Trophoblast cell (in vitro differentiated cells and primary cell): Measurements from ENCODE around the gene TFCP2L1.

Experiments used
- DNase-seq, 2 donors: peaks; one replicate each; pipeline ENCODE4 v3.0.0-alpha.2; 2016
- H2AFZ ChIP-seq: 2 replicates; pipeline ENCODE4 v1.6.1; 2013; ENCODE audit warnings: low read length, moderate library complexity, mild to moderate bottlenecking; ENCODE audit not compliant: insufficient read depth, poor library complexity
- H2AK5ac ChIP-seq: 2 replicates; pipeline ENCODE4 v1.6.1; 2013; ENCODE audit warnings: mild to moderate bottlenecking, low read length
- H2BK120ac ChIP-seq: 2 replicates; pipeline ENCODE4 v1.6.1; 2013; ENCODE audit warnings: low read length, mild to moderate bottlenecking, moderate library complexity; ENCODE audit not compliant: insufficient read depth, poor library complexity
- H2BK12ac ChIP-seq: 2 replicates; pipeline ENCODE4 v1.6.1; 2013; ENCODE audit warnings: mild to moderate bottlenecking, low read length, moderate library complexity
- H2BK5ac ChIP-seq: 2 replicates; pipeline ENCODE4 v1.6.1; 2013; ENCODE audit warnings: low read length, low read depth, moderate library complexity, mild to moderate bottlenecking; ENCODE audit not compliant: poor library complexity
- H3K14ac ChIP-seq: 2 replicates; pipeline ENCODE4 v1.6.1; 2013; ENCODE audit warnings: mild to moderate bottlenecking, low read length
- H3K18ac ChIP-seq: 2 replicates; pipeline ENCODE4 v1.6.1; 2013; ENCODE audit warnings: mild to moderate bottlenecking, low read length
- H3K23ac ChIP-seq: 2 replicates; pipeline ENCODE4 v1.6.1; 2013; ENCODE audit warnings: low read length
- H3K27ac ChIP-seq: 2 replicates; pipeline ENCODE4 v1.5.1; 2013; ENCODE audit warnings: low read depth, mild to moderate bottlenecking, inconsistent platforms, low read length, moderate library complexity
- H3K27me3 ChIP-seq: 2 replicates; pipeline ENCODE4 v1.6.1; 2013; ENCODE audit warnings: inconsistent platforms, mild to moderate bottlenecking, low read length, moderate library complexity; ENCODE audit not compliant: insufficient read depth
- H3K36me3 ChIP-seq, 2 experiments: 1 replicate in 1 of 2; 2 replicates in 1 of 2; pipeline ENCODE4 v1.6.1; 2013; ENCODE audit warnings: low read length in 2 of 2, mild to moderate bottlenecking in 2 of 2, moderate library complexity in 1 of 2; ENCODE audit not compliant: insufficient read depth in 2 of 2, control insufficient read depth in 1 of 2
- H3K4ac ChIP-seq: 2 replicates; pipeline ENCODE4 v1.6.1; 2013; ENCODE audit warnings: low read depth, mild to moderate bottlenecking, low read length, moderate library complexity
- H3K4me1 ChIP-seq, 2 experiments: 1 replicate in 1 of 2; 2 replicates in 1 of 2; pipeline ENCODE4 v1.6.1; 2013; ENCODE audit warnings: low read length in 2 of 2, mild to moderate bottlenecking in 2 of 2, moderate library complexity in 1 of 2; ENCODE audit not compliant: insufficient read depth in 2 of 2, control insufficient read depth in 1 of 2
- H3K4me2 ChIP-seq: 2 replicates; pipeline ENCODE4 v1.6.1; 2013; ENCODE audit warnings: inconsistent platforms, mild to moderate bottlenecking, low read length, moderate library complexity
- H3K4me3 ChIP-seq: 2 replicates; pipeline ENCODE4 v1.5.1; 2013; ENCODE audit warnings: mild to moderate bottlenecking, low read depth, low read length, inconsistent platforms
- H3K79me1 ChIP-seq: one replicate; pipeline ENCODE4 v1.6.1; 2013; ENCODE audit warnings: low read length
- H3K79me2 ChIP-seq: 2 replicates; pipeline ENCODE4 v1.6.1; 2013; ENCODE audit warnings: low read length, mild to moderate bottlenecking; ENCODE audit not compliant: control insufficient read depth, insufficient read depth, poor library complexity
- H3K9ac ChIP-seq: 2 replicates; pipeline ENCODE4 v1.6.1; 2013; ENCODE audit warnings: mild to moderate bottlenecking, low read length
- H3K9me3 ChIP-seq: 2 replicates; pipeline ENCODE4 v1.6.1; 2013; ENCODE audit warnings: low read depth, mild to moderate bottlenecking, control low read depth, inconsistent platforms, low read length; ENCODE audit not compliant: insufficient read depth
- H4K12ac ChIP-seq: 2 replicates; pipeline ENCODE4 v1.6.1; 2013; ENCODE audit warnings: low read depth, mild to moderate bottlenecking, low read length, moderate library complexity
- H4K8ac ChIP-seq: 2 replicates; pipeline ENCODE4 v1.6.1; 2013; ENCODE audit warnings: low read depth, mild to moderate bottlenecking, low read length, moderate library complexity
- H4K91ac ChIP-seq: one replicate; pipeline ENCODE4 v1.6.1; 2013; ENCODE audit warnings: low read depth, mild to moderate bottlenecking, low read length, moderate library complexity
- WGBS: extraction: QIAGEN DNeasy Blood & Tissue Kit; methylation state at CpG from one replicate; pipeline ENCODE4 v1.1.7; 2013; ENCODE audit warnings: missing lambda C conversion rate; ENCODE audit not compliant: insufficient read length, insufficient coverage; ENCODE audit errors: extremely low coverage; 5-methylcytosine and 5-hydroxymethylcytosine counted together

The TFCP2L1 gene

GRCh38 chr2:121236650-121237180 lies 48.3 kb downstream of the TFCP2L1 start:
- no peak overlapping the region for H4K91ac ChIP-seq
- H3K4me2 ChIP-seq, result no peak overlapping the region
- no peak overlapping the region for H3K18ac ChIP-seq
- H3K27ac ChIP-seq, result no peak overlapping the region
- H3K79me2 ChIP-seq, result no peaks in the 10 kb centered on the region
- no peaks in the 10 kb centered on the region for H3K36me3 ChIP-seq
- H4K8ac ChIP-seq, result no peak overlapping the region
- H2AFZ ChIP-seq, result no peak overlapping the region
- no peak overlapping the region for H2BK5ac ChIP-seq
- H3K4me1 ChIP-seq, result peaks cover 0 to 2% of the 10 kb centered on the region in 2 experiments
- no peak overlapping the region for H3K23ac ChIP-seq
- no peak overlapping the region for H3K9ac ChIP-seq
- no peak overlapping the region for H4K12ac ChIP-seq
- no peak overlapping the region for H2BK12ac ChIP-seq
- no peak overlapping the region for H3K14ac ChIP-seq
- no peaks in the 10 kb centered on the region for H3K79me1 ChIP-seq
- WGBS, result no CpG with 5 or more reads among the region's 10 CpGs
- no peak overlapping the region for H2BK120ac ChIP-seq
- no peak for DNase-seq
- no peaks in the 10 kb centered on the region for H3K27me3 ChIP-seq
- H3K9me3 ChIP-seq, result peaks cover 3% of the 10 kb centered on the region
- H2AK5ac ChIP-seq, result no peak overlapping the region
- H3K4ac ChIP-seq, result no peak overlapping the region
- H3K4me3 ChIP-seq, result no peak overlapping the region

GRCh38 chr2:121236101-121236640 lies 48.8 kb downstream of the TFCP2L1 start:
- no peak overlapping the region for H3K18ac ChIP-seq
- no peaks in the 10 kb centered on the region for H3K79me2 ChIP-seq
- no peak overlapping the region for H3K4ac ChIP-seq
- H3K4me3 ChIP-seq, result no peak overlapping the region
- H2AFZ ChIP-seq, result no peak overlapping the region
- no peaks in the 10 kb centered on the region for H3K36me3 ChIP-seq
- H3K9me3 ChIP-seq, result peaks cover 5% of the 10 kb centered on the region
- no peak overlapping the region for H2BK120ac ChIP-seq
- H3K27me3 ChIP-seq, result no peaks in the 10 kb centered on the region
- DNase-seq, result no peak
- H2BK12ac ChIP-seq, result no peak overlapping the region
- H4K12ac ChIP-seq, result no peak overlapping the region
- no peak overlapping the region for H3K4me2 ChIP-seq
- H3K27ac ChIP-seq, result no peak overlapping the region
- no peaks in the 10 kb centered on the region for H3K4me1 ChIP-seq
- H3K9ac ChIP-seq, result no peak overlapping the region
- H2BK5ac ChIP-seq, result no peak overlapping the region
- H3K23ac ChIP-seq, result no peak overlapping the region
- H4K8ac ChIP-seq, result no peak overlapping the region
- H4K91ac ChIP-seq, result no peak overlapping the region
- WGBS, result no CpG with 5 or more reads among the region's 13 CpGs
- H3K14ac ChIP-seq, result no peak overlapping the region
- H2AK5ac ChIP-seq, result no peak overlapping the region
- H3K79me1 ChIP-seq, result no peaks in the 10 kb centered on the region

- Histone ChIP-seq H2AK5ac (no peak overlapping the region), H3K27ac (no peak overlapping the region), H2AFZ (no peak overlapping the region), H3K18ac (no peak overlapping the region), H2BK12ac (no peak overlapping the region), H3K4ac (no peak overlapping the region), H4K91ac (no peak overlapping the region), H3K4me1 (no peaks in the 10 kb centered on the region), H3K4me3 (no peak overlapping the region), H3K14ac (no peak overlapping the region), H3K27me3 (no peaks in the 10 kb centered on the region), H4K12ac (no peak overlapping the region), H3K36me3 (no peaks in the 10 kb centered on the region), H3K9me3 (peaks cover 5% of the 10 kb centered on the region), H3K79me2 (no peaks in the 10 kb centered on the region), H2BK120ac (no peak overlapping the region), H3K9ac (no peak overlapping the region), H2BK5ac (no peak overlapping the region), H3K4me2 (no peak overlapping the region), H3K79me1 (no peaks in the 10 kb centered on the region), H4K8ac (no peak overlapping the region), H3K23ac (no peak overlapping the region)
- DNase-seq, result no peak
- no CpG with 5 or more reads among the region's 2 CpGs for WGBS
Observed at GRCh38 chr2:121235542-121235941, 49.5 kb downstream of the TFCP2L1 start.

- Histone ChIP-seq H3K27ac (no peak overlapping the region), H4K12ac (no peak overlapping the region), H3K79me1 (no peaks in the 10 kb centered on the region), H3K4ac (no peak overlapping the region), H3K9ac (no peak overlapping the region), H2AK5ac (no peak overlapping the region), H2BK12ac (no peak overlapping the region), H3K4me1 (no peaks in the 10 kb centered on the region), H3K9me3 (peaks cover 5% of the 10 kb centered on the region), H4K8ac (no peak overlapping the region), H3K4me2 (no peak overlapping the region), H2BK120ac (no peak overlapping the region), H2AFZ (no peak overlapping the region), H3K79me2 (no peaks in the 10 kb centered on the region), H3K14ac (no peak overlapping the region), H2BK5ac (no peak overlapping the region), H3K4me3 (no peak overlapping the region), H3K23ac (no peak overlapping the region), H4K91ac (no peak overlapping the region), H3K18ac (no peak overlapping the region), H3K36me3 (no peaks in the 10 kb centered on the region), H3K27me3 (no peaks in the 10 kb centered on the region)
- no peak for DNase-seq
- WGBS, result no CpG with 5 or more reads among the region's 9 CpGs
Observed at GRCh38 chr2:121234791-121235190, 50.2 kb downstream of the TFCP2L1 start.
